Common myeloid progenitor, CD34-positive (primary cell): ENCODE measurements around the gene RERE.
"Not testable (repeated sequence)": the region's sequence is repeated elsewhere in the genome, so short reads cannot be mapped to it uniquely, and the experiment has no call there.

Experiments
- CTCF ChIA-PET: fragments of 350-600 bp; sonication (Branson Sonifier 250); formaldehyde crosslinking; loops from one replicate; lab custom pipeline; 2021; ENCODE audit warnings: antibody characterized with exemption; lab: Charles Lee
- POLR2A ChIA-PET: fragments of 350-600 bp; sonication (Branson Sonifier 250); formaldehyde crosslinking; loops from one replicate; lab custom pipeline; 2021; ENCODE audit warnings: antibody characterized with exemption; lab: Charles Lee
- DNase-seq, 3 donors: peaks; one replicate each; pipeline versions ENCODE4 v3.0.0 to v3.0.0-alpha.2; 2013
- H3K27ac ChIP-seq, 2 experiments: 1 replicate in 1 of 2; 2 replicates in 1 of 2; pipeline ENCODE4 v1.7.0; 2013; ENCODE audit warnings: inconsistent platforms in 2 of 2, low read length in 2 of 2, mild to moderate bottlenecking in 2 of 2, low read depth in 1 of 2, moderate library complexity in 1 of 2; ENCODE audit not compliant: severe bottlenecking in 2 of 2, insufficient read depth in 1 of 2, poor library complexity in 1 of 2
- H3K27me3 ChIP-seq, 5 experiments: replicated peaks in 2 of 5; 1 replicate in 3 of 5; 2 replicates in 2 of 5; pipeline versions ENCODE4 v1.6.1 to v1.7.0; 2013; ENCODE audit warnings: low read length in 4 of 5, mild to moderate bottlenecking in 2 of 5, moderate library complexity in 2 of 5, inconsistent platforms in 1 of 5; ENCODE audit not compliant: insufficient read depth in 5 of 5, control insufficient read depth in 4 of 5
- H3K36me3 ChIP-seq, 4 experiments: 1 replicate in 2 of 4; 2 replicates in 2 of 4; pipeline versions ENCODE4 v1.6.1 to v1.7.0; 2013; ENCODE audit warnings: low read length in 3 of 4, control low read depth in 1 of 4, mild to moderate bottlenecking in 1 of 4; ENCODE audit not compliant: control insufficient read depth in 4 of 4, insufficient read depth in 4 of 4
- H3K4me1 ChIP-seq, 4 experiments: 1 replicate in 3 of 4; 2 replicates in 1 of 4; pipeline versions ENCODE4 v1.6.1 to v1.7.1; 2013; ENCODE audit warnings: low read length in 3 of 4, mild to moderate bottlenecking in 3 of 4, control low read depth in 1 of 4, inconsistent platforms in 1 of 4, moderate library complexity in 1 of 4; ENCODE audit not compliant: control insufficient read depth in 4 of 4, insufficient read depth in 4 of 4; ENCODE audit errors: control extremely low read depth in 1 of 4
- H3K4me3 ChIP-seq, 7 experiments: 1 replicate in 4 of 7; 2 replicates in 3 of 7; pipeline versions ENCODE4 v1.5.1 to v1.7.0; 2013; ENCODE audit warnings: mild to moderate bottlenecking in 7 of 7, low read length in 6 of 7, moderate library complexity in 6 of 7, inconsistent platforms in 2 of 7, low read depth in 2 of 7, control low read depth in 1 of 7; ENCODE audit not compliant: insufficient read depth in 4 of 7, control insufficient read depth in 1 of 7; ENCODE audit errors: extremely low read depth in 1 of 7
- H3K9me3 ChIP-seq, 5 experiments: 1 replicate in 4 of 5; 2 replicates in 1 of 5; pipeline versions ENCODE4 v1.6.1 to v1.7.1; 2013; ENCODE audit warnings: low read length in 4 of 5, mild to moderate bottlenecking in 2 of 5, inconsistent platforms in 1 of 5, low read depth in 1 of 5, moderate library complexity in 1 of 5; ENCODE audit not compliant: control insufficient read depth in 4 of 5, insufficient read depth in 2 of 5; ENCODE audit errors: control extremely low read depth in 1 of 5
- WGBS: methylation state at CpG from one replicate; pipeline ENCODE4 v1.1.5; 2013; ENCODE audit not compliant: insufficient coverage; 5-methylcytosine and 5-hydroxymethylcytosine counted together

The RERE gene

GRCh38 chr1:8509579-8509978 is 307.9 kb downstream of the RERE start:
- no peak overlapping the region for H3K4me3 ChIP-seq

GRCh38 chr1:8506995-8507615 is 310.3 kb downstream of the RERE start:
- no peaks in the 10 kb centered on the region for H3K9me3 ChIP-seq
- 88% methylated on average over 7 of the region's 11 CpGs for WGBS
- H3K4me3 ChIP-seq, result no peak overlapping the region
- peaks cover 4 to 9% (median 6%) of the 10 kb centered on the region in 4 experiments for H3K4me1 ChIP-seq
- ChIA-PET CTCF (interaction anchor here (0.8 to 1.2 kb wide), 3 partner anchors 13 to 98 kb away, joined by 3 to 5 read pairs (median 3); no protein-coding TSS in a partner anchor), POLR2A (no interaction called here)
- no peak overlapping the region for H3K27ac ChIP-seq
- no peak for DNase-seq
- no peaks in the 10 kb centered on the region for H3K27me3 ChIP-seq
- peaks cover 0 to 14% (median 13%) of the 10 kb centered on the region in 4 experiments for H3K36me3 ChIP-seq

More at GRCh38 chr1:8509579-8509978, 307.9 kb downstream of the RERE start:
- 96% methylated on average over 6 of the region's 7 CpGs for WGBS
- ChIA-PET CTCF (interaction anchor here (1.2 to 1.9 kb wide), 2 partner anchors 16 to 51 kb away, joined by 3 to 7 read pairs; no protein-coding TSS in a partner anchor), POLR2A (no interaction called here)
- peaks cover 4 to 9% (median 6%) of the 10 kb centered on the region in 4 experiments for H3K4me1 ChIP-seq
- H3K27ac ChIP-seq, result peak overlapping the region in 1 of 2 experiments; percentile 22
- H3K9me3 ChIP-seq, result no peaks in the 10 kb centered on the region
- peaks cover 2 to 14% (median 13%) of the 10 kb centered on the region in 4 experiments for H3K36me3 ChIP-seq
- DNase-seq, result no peak
- H3K27me3 ChIP-seq, result no peaks in the 10 kb centered on the region

GRCh38 chr1:8506456-8506855 is 311.0 kb downstream of the RERE start:
- ChIA-PET CTCF (interaction anchor here (0.8 kb wide), 1 partner anchor 12 kb away, joined by 3 read pairs; no protein-coding TSS in a partner anchor), POLR2A (no interaction called here)
- Histone ChIP-seq H3K4me1 (peaks cover 4 to 9% (median 6%) of the 10 kb centered on the region in 4 experiments), H3K27me3 (no peaks in the 10 kb centered on the region), H3K27ac (no peak overlapping the region), H3K36me3 (peaks cover 0 to 14% (median 13%) of the 10 kb centered on the region in 4 experiments), H3K9me3 (no peaks in the 10 kb centered on the region), H3K4me3 (no peak overlapping the region)
- no peak for DNase-seq
- WGBS, result 100% methylated on average over 1 of the region's 1 CpG

GRCh38 chr1:8503842-8504241 is 313.6 kb downstream of the RERE start:
- Histone ChIP-seq H3K4me1 (no peaks in the 10 kb centered on the region), H3K9me3 (no peaks in the 10 kb centered on the region), H3K27me3 (no peaks in the 10 kb centered on the region), H3K27ac (no peak overlapping the region), H3K4me3 (no peak overlapping the region), H3K36me3 (peaks cover 3 to 19% (median 15%) of the 10 kb centered on the region in 4 experiments)
- ChIA-PET CTCF (no interaction called here), POLR2A (no interaction called here)
- WGBS, result no CpG with 5 or more reads among the region's 2 CpGs
- no peak for DNase-seq

- DNase-seq, CTCF ChIA-PET, H3K4me1 ChIP-seq, H3K27me3 ChIP-seq, H3K9me3 ChIP-seq, H3K4me3 ChIP-seq, H3K27ac ChIP-seq, POLR2A ChIA-PET: not testable (repeated sequence)
- WGBS, result 100% methylated on average over 1 of the region's 4 CpGs
- H3K36me3 ChIP-seq, result peaks cover 3 to 19% (median 14%) of the 10 kb centered on the region in 4 experiments
Measured at GRCh38 chr1:8502949-8503348, 314.5 kb downstream of the RERE start.

- Histone ChIP-seq H3K36me3 (peaks cover 5 to 57% (median 25%) of the 10 kb centered on the region in 4 experiments), H3K27me3 (no peaks in the 10 kb centered on the region), H3K4me1 (peaks cover 0 to 4% (median 0%) of the 10 kb centered on the region in 4 experiments), H3K4me3 (no peak overlapping the region), H3K27ac (peak overlapping the region in 1 of 2 experiments; percentile 6), H3K9me3 (no peaks in the 10 kb centered on the region)
- ChIA-PET CTCF (interaction anchor here (0.6 to 1.1 kb wide), 2 partner anchors 65 to 88 kb away, joined by 3 read pairs; no protein-coding TSS in a partner anchor), POLR2A (interaction anchor here (1.1 kb wide), 1 partner anchor 19 kb away, joined by 3 read pairs; no protein-coding TSS in a partner anchor)
- no peak for DNase-seq
- 86% methylated on average over 3 of the region's 3 CpGs for WGBS
Measured at GRCh38 chr1:8497210-8497819, 320.1 kb downstream of the RERE start.

GRCh38 chr1:8496473-8496872 is 321.0 kb downstream of the RERE start:
- CTCF ChIA-PET, result no interaction called here
- H3K27ac ChIP-seq, result no peak overlapping the region

More at GRCh38 chr1:8496473-8496872, 321.0 kb downstream of the RERE start:
- Histone ChIP-seq H3K9me3 (no peaks in the 10 kb centered on the region), H3K36me3 (peaks cover 5 to 57% (median 25%) of the 10 kb centered on the region in 4 experiments), H3K4me1 (peaks cover 0 to 4% (median 0%) of the 10 kb centered on the region in 4 experiments), H3K4me3 (no peak overlapping the region), H3K27me3 (no peaks in the 10 kb centered on the region)
- POLR2A ChIA-PET, result no interaction called here
- DNase-seq, result no peak
- 88% methylated on average over 8 of the region's 8 CpGs for WGBS
